ENCODE data around the gene DLD. TPM values are rescaled to one million over a fixed set of nuclear protein-coding genes. Genes with fewer than 3 reads are reported as not detected.

Gene DLD
- total RNA-seq, 1 experiment from 2014 or later, result 72.1 TPM

DNA sequence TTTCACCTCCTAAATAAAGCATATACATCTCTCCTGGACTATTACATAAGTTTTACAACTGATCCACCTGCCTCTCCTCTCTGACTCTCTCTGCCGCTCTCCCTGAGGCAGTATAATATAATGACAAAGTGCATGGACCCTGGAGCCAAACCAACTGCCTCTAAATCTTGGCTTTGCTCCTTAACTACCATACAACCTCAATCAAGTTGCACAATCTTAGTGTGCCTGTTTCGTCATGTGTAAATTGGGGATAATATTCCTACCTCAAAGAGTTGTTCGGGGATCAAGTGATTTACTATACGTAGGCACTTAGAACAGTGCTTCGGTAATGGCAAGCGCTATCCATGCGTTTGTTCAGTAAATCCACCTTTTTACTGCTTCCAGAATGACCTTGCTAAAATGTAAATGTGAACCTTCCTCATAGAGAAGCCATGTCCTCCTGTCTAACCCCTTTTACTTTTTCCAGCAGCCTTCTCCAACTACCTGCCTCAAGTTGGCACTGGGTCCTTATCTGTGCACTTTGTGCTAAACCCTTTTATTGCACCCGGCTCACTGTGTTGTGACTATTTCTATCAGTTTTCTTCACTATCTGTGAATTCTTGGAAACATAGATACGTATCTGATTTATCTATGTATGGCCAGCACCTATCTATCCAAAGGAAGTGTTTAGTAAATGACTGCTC, 30.6 kb upstream of the DLD start (continued):
- TF ChIP-seq, protein P1, sequence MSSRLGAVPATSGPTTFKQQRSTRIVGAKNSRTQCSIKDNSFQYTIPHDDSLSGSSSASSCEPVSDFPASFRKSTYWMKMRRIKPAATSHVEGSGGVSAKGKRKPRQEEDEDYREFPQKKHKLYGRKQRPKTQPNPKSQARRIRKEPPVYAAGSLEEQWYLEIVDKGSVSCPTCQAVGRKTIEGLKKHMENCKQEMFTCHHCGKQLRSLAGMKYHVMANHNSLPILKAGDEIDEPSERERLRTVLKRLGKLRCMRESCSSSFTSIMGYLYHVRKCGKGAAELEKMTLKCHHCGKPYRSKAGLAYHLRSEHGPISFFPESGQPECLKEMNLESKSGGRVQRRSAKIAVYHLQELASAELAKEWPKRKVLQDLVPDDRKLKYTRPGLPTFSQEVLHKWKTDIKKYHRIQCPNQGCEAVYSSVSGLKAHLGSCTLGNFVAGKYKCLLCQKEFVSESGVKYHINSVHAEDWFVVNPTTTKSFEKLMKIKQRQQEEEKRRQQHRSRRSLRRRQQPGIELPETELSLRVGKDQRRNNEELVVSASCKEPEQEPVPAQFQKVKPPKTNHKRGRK (CRISPR knock-in tag; IDR thresholded peaks at IDR 0.05; ENCODE audit: borderline replicate concordance), result no peak
- TF ChIP-seq NFATC4 (CRISPR knock-in tag; IDR thresholded peaks at IDR 0.05) (no peak), TP53 (CRISPR knock-in tag; IDR thresholded peaks at IDR 0.05) (no peak), IRF2 (CRISPR knock-in tag; IDR thresholded peaks at IDR 0.05; ENCODE audit: borderline replicate concordance, low read depth) (no peak), ELF4 (CRISPR knock-in tag; IDR thresholded peaks at IDR 0.05; ENCODE audit: low read depth) (no peak)
- TF ChIP-seq, protein P2, sequence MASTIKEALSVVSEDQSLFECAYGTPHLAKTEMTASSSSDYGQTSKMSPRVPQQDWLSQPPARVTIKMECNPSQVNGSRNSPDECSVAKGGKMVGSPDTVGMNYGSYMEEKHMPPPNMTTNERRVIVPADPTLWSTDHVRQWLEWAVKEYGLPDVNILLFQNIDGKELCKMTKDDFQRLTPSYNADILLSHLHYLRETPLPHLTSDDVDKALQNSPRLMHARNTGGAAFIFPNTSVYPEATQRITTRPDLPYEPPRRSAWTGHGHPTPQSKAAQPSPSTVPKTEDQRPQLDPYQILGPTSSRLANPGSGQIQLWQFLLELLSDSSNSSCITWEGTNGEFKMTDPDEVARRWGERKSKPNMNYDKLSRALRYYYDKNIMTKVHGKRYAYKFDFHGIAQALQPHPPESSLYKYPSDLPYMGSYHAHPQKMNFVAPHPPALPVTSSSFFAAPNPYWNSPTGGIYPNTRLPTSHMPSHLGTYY (CRISPR knock-in tag; IDR thresholded peaks at IDR 0.05), result no peak
- TF ChIP-seq, protein P3, sequence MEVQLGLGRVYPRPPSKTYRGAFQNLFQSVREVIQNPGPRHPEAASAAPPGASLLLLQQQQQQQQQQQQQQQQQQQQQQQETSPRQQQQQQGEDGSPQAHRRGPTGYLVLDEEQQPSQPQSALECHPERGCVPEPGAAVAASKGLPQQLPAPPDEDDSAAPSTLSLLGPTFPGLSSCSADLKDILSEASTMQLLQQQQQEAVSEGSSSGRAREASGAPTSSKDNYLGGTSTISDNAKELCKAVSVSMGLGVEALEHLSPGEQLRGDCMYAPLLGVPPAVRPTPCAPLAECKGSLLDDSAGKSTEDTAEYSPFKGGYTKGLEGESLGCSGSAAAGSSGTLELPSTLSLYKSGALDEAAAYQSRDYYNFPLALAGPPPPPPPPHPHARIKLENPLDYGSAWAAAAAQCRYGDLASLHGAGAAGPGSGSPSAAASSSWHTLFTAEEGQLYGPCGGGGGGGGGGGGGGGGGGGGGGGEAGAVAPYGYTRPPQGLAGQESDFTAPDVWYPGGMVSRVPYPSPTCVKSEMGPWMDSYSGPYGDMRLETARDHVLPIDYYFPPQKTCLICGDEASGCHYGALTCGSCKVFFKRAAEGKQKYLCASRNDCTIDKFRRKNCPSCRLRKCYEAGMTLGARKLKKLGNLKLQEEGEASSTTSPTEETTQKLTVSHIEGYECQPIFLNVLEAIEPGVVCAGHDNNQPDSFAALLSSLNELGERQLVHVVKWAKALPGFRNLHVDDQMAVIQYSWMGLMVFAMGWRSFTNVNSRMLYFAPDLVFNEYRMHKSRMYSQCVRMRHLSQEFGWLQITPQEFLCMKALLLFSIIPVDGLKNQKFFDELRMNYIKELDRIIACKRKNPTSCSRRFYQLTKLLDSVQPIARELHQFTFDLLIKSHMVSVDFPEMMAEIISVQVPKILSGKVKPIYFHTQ (CRISPR knock-in tag; IDR thresholded peaks at IDR 0.05), result no peak

DNA sequence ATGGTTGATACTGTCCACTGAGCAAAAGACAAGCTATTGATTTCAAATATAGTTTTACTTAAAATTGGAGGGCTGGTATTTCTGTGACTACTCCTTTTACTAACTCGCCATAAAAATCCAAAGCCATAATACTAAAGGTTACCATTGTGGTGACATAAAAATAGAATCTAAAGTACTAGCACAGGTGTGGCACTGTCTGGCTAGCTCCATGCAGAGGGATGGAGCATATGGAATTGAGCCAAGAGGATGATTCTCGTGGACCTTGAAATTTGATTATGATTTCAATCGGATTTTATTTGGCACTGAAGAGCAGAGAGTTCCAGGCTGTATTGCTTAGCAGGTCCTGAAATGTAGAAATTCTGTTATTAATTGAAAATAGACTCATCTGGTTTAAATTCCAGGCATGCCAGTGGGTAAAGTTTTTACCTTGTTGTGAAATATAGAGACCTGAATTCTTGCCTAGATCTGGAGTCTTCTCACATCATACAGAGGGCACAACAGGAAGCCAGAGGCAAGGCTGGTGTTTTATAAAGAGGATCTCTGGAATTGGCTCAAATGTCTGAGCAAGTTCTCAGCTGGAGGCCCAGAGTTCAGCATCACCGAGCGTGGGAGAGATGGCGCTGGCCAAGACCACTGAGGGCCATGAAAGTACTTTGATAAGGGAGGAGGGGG, 29.9 kb upstream of the DLD start:
- TF ChIP-seq NR3C1 (CRISPR knock-in tag; conservative IDR thresholded peaks at IDR 0.05; ENCODE audit: low read depth) (no peak), NR1H2 (CRISPR knock-in tag; IDR thresholded peaks at IDR 0.05) (no peak), ZNF671 (CRISPR knock-in tag; IDR thresholded peaks at IDR 0.05) (no peak), SP1 (CRISPR knock-in tag; conservative IDR thresholded peaks at IDR 0.05) (no peak), NFATC4 (CRISPR knock-in tag; IDR thresholded peaks at IDR 0.05) (no peak)
- TF ChIP-seq, protein P4, sequence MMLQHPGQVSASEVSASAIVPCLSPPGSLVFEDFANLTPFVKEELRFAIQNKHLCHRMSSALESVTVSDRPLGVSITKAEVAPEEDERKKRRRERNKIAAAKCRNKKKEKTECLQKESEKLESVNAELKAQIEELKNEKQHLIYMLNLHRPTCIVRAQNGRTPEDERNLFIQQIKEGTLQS (CRISPR knock-in tag; conservative IDR thresholded peaks at IDR 0.05), result no peak
- TF ChIP-seq, protein P5, sequence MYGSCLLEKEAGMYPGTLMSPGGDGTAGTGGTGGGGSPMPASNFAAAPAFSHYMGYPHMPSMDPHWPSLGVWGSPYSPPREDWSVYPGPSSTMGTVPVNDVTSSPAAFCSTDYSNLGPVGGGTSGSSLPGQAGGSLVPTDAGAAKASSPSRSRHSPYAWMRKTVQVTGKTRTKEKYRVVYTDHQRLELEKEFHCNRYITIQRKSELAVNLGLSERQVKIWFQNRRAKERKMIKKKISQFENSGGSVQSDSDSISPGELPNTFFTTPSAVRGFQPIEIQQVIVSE (CRISPR knock-in tag; IDR thresholded peaks at IDR 0.05; ENCODE audit: borderline replicate concordance), result no peak
- Mint-ChIP-seq H3K4me3 (no peak overlapping the region), H3K4me1 (no peaks in the 10 kb centered on the region), H3K27ac (no peak overlapping the region), H3K36me3 (no peaks in the 10 kb centered on the region), H3K9me3 (no peaks in the 10 kb centered on the region), H3K27me3 (ENCODE audit: low read depth) (no peaks in the 10 kb centered on the region)
- CTCF ChIA-PET, result interaction anchor here (2.0 kb wide), 1 partner anchor 14 kb away, joined by 6 read pairs; no protein-coding TSS in a partner anchor
- DNase-seq (ENCODE audit: low spot score) (no peak), ATAC-seq (no peak)
- POLR2A ChIA-PET, result no interaction called here

DNA sequence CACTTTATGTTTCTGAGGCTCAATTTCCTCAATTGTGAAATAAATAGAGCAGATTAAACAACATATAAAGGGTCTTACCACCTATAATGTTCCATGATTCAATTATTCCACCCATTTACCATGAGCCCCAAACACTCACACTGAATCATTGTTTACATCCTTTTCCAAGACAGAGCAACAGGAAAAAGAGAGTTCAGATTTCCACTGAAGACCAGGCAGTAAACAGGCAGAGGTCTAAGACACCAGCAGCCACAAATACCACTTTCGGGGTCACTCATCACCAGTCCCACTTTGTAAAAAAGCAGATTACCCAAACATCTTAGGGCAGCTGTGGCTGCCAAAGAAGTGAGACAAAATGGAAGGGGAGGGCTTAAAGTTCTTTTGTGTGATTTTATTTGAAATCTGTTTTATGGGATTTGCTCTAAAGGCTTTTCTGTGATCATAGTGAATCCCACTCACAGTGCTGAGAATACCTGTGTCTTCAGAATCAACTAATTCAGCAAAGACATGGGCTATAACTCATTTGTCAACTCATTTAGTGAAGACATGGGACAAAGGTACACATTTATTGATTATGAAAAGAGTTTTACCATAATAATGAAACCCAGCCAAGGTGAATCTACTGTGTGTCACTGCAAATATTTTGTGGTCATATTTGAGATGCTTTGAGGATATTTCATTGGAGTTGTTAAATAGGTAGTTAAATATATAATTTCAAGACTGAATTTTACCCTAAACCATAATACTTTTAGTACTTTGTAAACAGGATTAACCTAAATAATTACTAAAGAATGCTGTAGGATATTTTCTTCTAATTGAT, 24.8 kb upstream of the DLD start:
- Mint-ChIP-seq H3K27me3 (ENCODE audit: low read depth) (no peaks in the 10 kb centered on the region), H3K36me3 (no peaks in the 10 kb centered on the region), H3K9me3 (no peaks in the 10 kb centered on the region), H3K27ac (no peak overlapping the region; the same call in 1 of the 2 replicates), H3K4me1 (no peaks in the 10 kb centered on the region), H3K4me3 (no peak overlapping the region)
- ChIA-PET POLR2A (no interaction called here), CTCF (interaction anchor here (1.1 kb wide), 1 partner anchor 9 kb away, joined by 3 read pairs; no protein-coding TSS in a partner anchor)
- no peak for ATAC-seq
- DNase-seq (ENCODE audit: low spot score), result no peak
- TF ChIP-seq SMAD3 (CRISPR knock-in tag; IDR thresholded peaks at IDR 0.05; ENCODE audit: borderline replicate concordance), result no peak
- TF ChIP-seq, protein P6, sequence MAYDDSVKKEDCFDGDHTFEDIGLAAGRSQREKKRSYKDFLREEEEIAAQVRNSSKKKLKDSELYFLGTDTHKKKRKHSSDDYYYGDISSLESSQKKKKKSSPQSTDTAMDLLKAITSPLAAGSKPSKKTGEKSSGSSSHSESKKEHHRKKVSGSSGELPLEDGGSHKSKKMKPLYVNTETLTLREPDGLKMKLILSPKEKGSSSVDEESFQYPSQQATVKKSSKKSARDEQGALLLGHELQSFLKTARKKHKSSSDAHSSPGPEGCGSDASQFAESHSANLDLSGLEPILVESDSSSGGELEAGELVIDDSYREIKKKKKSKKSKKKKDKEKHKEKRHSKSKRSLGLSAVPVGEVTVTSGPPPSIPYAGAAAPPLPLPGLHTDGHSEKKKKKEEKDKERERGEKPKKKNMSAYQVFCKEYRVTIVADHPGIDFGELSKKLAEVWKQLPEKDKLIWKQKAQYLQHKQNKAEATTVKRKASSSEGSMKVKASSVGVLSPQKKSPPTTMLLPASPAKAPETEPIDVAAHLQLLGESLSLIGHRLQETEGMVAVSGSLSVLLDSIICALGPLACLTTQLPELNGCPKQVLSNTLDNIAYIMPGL (CRISPR knock-in tag; IDR thresholded peaks at IDR 0.05), result no peak
- TF ChIP-seq NR1H2 (CRISPR knock-in tag; IDR thresholded peaks at IDR 0.05), result no peak
- TF ChIP-seq CREM (CRISPR knock-in tag; IDR thresholded peaks at IDR 0.05), result no peak
- TF ChIP-seq, protein P7, sequence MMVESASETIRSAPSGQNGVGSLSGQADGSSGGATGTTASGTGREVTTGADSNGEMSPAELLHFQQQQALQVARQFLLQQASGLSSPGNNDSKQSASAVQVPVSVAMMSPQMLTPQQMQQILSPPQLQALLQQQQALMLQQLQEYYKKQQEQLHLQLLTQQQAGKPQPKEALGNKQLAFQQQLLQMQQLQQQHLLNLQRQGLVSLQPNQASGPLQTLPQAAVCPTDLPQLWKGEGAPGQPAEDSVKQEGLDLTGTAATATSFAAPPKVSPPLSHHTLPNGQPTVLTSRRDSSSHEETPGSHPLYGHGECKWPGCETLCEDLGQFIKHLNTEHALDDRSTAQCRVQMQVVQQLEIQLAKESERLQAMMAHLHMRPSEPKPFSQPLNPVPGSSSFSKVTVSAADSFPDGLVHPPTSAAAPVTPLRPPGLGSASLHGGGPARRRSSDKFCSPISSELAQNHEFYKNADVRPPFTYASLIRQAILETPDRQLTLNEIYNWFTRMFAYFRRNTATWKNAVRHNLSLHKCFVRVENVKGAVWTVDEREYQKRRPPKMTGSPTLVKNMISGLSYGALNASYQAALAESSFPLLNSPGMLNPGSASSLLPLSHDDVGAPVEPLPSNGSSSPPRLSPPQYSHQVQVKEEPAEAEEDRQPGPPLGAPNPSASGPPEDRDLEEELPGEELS (CRISPR knock-in tag; IDR thresholded peaks at IDR 0.05), result no peak
- TF ChIP-seq NFYB (CRISPR knock-in tag; conservative IDR thresholded peaks at IDR 0.05; ENCODE audit: low read depth), result no peak
- no peak for TF ChIP-seq NR2C2 (CRISPR knock-in tag; IDR thresholded peaks at IDR 0.05)
